ENCODE data around the gene DEFB128.

- TF ChIP-seq POLR2AphosphoS5 (IDR thresholded peaks at IDR 0.05; ENCODE audit: insufficient read depth in 1 of 2, low read depth in 1 of 2) (no peak), POLR2A (IDR thresholded peaks at IDR 0.05) (no peak)
Measured at GRCh38 chr20:168876-169275, 20.6 kb downstream of the DEFB128 start.

Measured in vagina (tissue), 2 donors.